ENCODE measurements around the gene TBC1D1. TPM values are rescaled to one million over a fixed set of nuclear protein-coding genes. Genes with fewer than 3 reads are reported as not detected.
A peak's percentile ranks its signal among the peaks of the same experiment; 100 is the strongest.

The TBC1D1 gene
- total RNA-seq, 1 donor from 2014 or later: 92.7 TPM

GRCh38 chr4:37927434-37927833 lies 36.5 kb downstream of the TBC1D1 start:
- no peaks in the 10 kb centered on the region for H3K27me3 Mint-ChIP-seq (ENCODE audit: low read depth)
- peaks cover 48% of the 10 kb centered on the region for H3K4me1 Mint-ChIP-seq (ENCODE audit: low read depth)
- no peaks in the 10 kb centered on the region for H3K9me3 Mint-ChIP-seq (ENCODE audit: low read depth)
- no peak overlapping the region for H3K27ac Mint-ChIP-seq (ENCODE audit: unreplicated experiment)
- no peak overlapping the region for H3K4me3 Mint-ChIP-seq (ENCODE audit: unreplicated experiment)
- H3K36me3 Mint-ChIP-seq (ENCODE audit: low read depth): no peaks in the 10 kb centered on the region
- TF ChIP-seq, protein P1, sequence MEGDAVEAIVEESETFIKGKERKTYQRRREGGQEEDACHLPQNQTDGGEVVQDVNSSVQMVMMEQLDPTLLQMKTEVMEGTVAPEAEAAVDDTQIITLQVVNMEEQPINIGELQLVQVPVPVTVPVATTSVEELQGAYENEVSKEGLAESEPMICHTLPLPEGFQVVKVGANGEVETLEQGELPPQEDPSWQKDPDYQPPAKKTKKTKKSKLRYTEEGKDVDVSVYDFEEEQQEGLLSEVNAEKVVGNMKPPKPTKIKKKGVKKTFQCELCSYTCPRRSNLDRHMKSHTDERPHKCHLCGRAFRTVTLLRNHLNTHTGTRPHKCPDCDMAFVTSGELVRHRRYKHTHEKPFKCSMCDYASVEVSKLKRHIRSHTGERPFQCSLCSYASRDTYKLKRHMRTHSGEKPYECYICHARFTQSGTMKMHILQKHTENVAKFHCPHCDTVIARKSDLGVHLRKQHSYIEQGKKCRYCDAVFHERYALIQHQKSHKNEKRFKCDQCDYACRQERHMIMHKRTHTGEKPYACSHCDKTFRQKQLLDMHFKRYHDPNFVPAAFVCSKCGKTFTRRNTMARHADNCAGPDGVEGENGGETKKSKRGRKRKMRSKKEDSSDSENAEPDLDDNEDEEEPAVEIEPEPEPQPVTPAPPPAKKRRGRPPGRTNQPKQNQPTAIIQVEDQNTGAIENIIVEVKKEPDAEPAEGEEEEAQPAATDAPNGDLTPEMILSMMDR (IDR thresholded peaks at IDR 0.05): no peak
- DNase-seq (ENCODE audit: low spot score): no peak

DNA sequence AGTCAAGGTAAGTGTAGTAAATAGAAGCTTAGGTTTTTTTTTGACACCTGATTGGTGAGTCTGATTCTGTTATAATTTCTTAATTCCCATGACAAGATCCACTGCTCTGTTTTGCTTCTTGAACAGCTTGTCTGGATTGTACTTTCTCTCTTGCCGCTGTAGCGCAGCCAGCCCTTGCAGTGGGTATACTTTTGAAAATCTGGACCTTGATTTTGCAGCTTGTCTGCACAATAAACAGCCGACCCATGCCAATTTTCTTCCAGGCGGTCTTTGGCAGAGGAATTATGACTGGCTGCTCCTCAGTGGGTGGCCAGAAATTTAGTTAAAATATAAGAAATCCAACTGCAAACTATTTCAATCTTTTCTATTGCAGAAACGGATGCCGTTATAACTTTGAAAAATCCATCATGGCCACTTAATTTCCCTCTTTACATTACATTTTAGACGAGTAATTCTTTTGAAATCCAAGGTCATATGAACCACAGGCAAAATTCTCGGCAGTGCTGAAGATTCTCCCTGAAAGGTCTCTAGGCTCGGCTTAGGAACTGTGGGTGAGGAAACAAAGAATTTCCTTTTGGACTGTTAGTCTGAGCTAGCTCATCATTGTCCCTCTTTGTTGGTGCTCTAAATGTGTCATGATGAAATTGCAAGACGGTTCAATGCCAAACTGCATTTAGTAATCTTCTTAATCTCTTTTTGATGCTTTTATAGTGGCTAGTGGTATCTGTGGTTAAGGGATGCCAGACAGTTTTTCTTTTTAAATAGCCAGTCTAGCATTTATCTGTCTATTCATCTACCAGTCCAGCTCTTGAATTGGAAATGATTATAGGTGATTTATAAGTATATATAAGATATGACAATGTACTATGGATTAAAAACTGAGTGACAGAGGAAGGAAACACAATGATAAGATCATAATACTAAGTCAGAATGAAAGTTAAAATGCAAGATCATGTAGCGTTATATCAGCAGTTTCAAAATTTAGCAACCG lies 37.8 kb downstream of the TBC1D1 start:
- H3K36me3 Mint-ChIP-seq (ENCODE audit: low read depth): no peaks in the 10 kb centered on the region
- H3K4me3 Mint-ChIP-seq (ENCODE audit: unreplicated experiment): no peak overlapping the region

DNA sequence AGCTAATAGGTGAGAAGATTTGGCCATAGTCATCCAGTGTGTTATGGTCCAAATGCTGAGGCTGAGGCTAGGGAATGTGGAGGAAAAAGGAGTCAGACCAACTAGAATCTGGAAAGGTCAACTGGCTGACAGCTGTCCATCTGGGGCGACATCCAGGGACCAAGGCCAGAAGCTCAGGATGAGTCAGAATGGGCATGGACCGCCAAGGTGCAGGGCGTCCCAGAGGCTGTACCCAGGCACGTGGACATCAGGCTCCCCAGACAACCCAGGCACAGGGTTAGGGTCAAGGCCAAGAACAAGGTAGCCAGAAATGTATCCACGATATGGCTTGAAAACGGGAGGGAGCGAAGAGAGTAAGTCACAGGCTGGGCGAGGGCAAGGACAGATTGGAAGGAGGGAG lies 43.2 kb downstream of the TBC1D1 start:
- peaks cover 2% of the 10 kb centered on the region for H3K9me3 Mint-ChIP-seq (ENCODE audit: low read depth)

More for the DNA sequence above, 37.8 kb downstream of the TBC1D1 start:
- Mint-ChIP-seq H3K27ac (ENCODE audit: unreplicated experiment) (peak overlapping the region; percentile 30), H3K9me3 (ENCODE audit: low read depth) (no peaks in the 10 kb centered on the region), H3K27me3 (ENCODE audit: low read depth) (no peaks in the 10 kb centered on the region), H3K4me1 (ENCODE audit: low read depth) (peaks cover 42% of the 10 kb centered on the region)
- TF ChIP-seq, protein P1 (IDR thresholded peaks at IDR 0.05): no peak
- no peak for DNase-seq (ENCODE audit: low spot score)

DNA sequence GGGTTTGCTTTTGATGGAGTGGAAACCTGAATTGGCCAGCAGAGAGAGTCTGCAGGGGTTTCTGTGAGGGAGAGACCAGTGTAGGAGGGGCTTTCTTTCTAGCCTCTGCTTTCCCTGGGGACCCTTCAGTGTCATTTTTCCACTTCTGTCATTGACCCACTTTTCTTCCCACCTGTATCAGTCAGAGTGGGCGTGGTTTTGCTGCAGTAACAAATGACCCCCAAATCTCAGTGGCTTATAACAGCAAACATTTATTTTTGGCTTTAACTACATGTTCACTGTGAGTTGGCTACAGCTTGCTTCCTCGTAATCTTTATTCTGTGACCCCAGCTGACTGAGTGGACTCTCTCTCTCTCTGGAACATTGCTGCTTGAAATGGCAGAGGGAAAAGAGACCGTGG lies 43.7 kb downstream of the TBC1D1 start:
- no peak overlapping the region for H3K27ac Mint-ChIP-seq (ENCODE audit: unreplicated experiment)
- TF ChIP-seq, protein P1 (IDR thresholded peaks at IDR 0.05): no peak
- H3K4me1 Mint-ChIP-seq (ENCODE audit: low read depth): peaks cover 23% of the 10 kb centered on the region
- no peak for DNase-seq (ENCODE audit: low spot score)
- H3K36me3 Mint-ChIP-seq (ENCODE audit: low read depth): peaks cover 3% of the 10 kb centered on the region
- H3K27me3 Mint-ChIP-seq (ENCODE audit: low read depth): no peaks in the 10 kb centered on the region
- H3K9me3 Mint-ChIP-seq (ENCODE audit: low read depth): peaks cover 2% of the 10 kb centered on the region
- H3K4me3 Mint-ChIP-seq (ENCODE audit: unreplicated experiment): no peak overlapping the region

More for the DNA sequence above, 43.2 kb downstream of the TBC1D1 start:
- Mint-ChIP-seq H3K4me1 (ENCODE audit: low read depth) (peaks cover 28% of the 10 kb centered on the region), H3K36me3 (ENCODE audit: low read depth) (peaks cover under 1% of the 10 kb centered on the region), H3K27me3 (ENCODE audit: low read depth) (no peaks in the 10 kb centered on the region), H3K4me3 (ENCODE audit: unreplicated experiment) (no peak overlapping the region), H3K27ac (ENCODE audit: unreplicated experiment) (peak overlapping the region; percentile 22)
- DNase-seq (ENCODE audit: low spot score): no peak
- TF ChIP-seq, protein P1 (IDR thresholded peaks at IDR 0.05): no peak

- DNase-seq (ENCODE audit: low spot score): no peak
- peaks cover 2% of the 10 kb centered on the region for H3K9me3 Mint-ChIP-seq (ENCODE audit: low read depth)
- H3K4me3 Mint-ChIP-seq (ENCODE audit: unreplicated experiment): no peak overlapping the region
- no peaks in the 10 kb centered on the region for H3K27me3 Mint-ChIP-seq (ENCODE audit: low read depth)
- no peak overlapping the region for H3K27ac Mint-ChIP-seq (ENCODE audit: unreplicated experiment)
- H3K4me1 Mint-ChIP-seq (ENCODE audit: low read depth): peaks cover 18% of the 10 kb centered on the region
- TF ChIP-seq, protein P1 (IDR thresholded peaks at IDR 0.05): no peak
- peaks cover 3% of the 10 kb centered on the region for H3K36me3 Mint-ChIP-seq (ENCODE audit: low read depth)
Measured at GRCh38 chr4:37935026-37935425, 44.1 kb downstream of the TBC1D1 start.
